Fibroblast of pulmonary artery (primary cell): Measurements from ENCODE around the gene EIF4B.

Experiments used
- DNase-seq: peaks from one replicate; pipeline ENCODE4 v3.0.0-alpha.2; 2010; ENCODE audit warnings: low read depth
- H3K4me3 ChIP-seq: replicated peaks from 2 replicates; pipeline ENCODE4 v1.5.1; 2011; ENCODE audit warnings: low read depth, mild to moderate bottlenecking, control low read depth, low read length, moderate library complexity
- CTCF ChIP-seq: IDR thresholded peaks from 2 replicates; pipeline ENCODE4 v1.5.1; 2011; ENCODE audit warnings: mild to moderate bottlenecking, control low read depth, low read length, inconsistent platforms; ENCODE audit errors: missing control alignments

The EIF4B gene

DNA sequence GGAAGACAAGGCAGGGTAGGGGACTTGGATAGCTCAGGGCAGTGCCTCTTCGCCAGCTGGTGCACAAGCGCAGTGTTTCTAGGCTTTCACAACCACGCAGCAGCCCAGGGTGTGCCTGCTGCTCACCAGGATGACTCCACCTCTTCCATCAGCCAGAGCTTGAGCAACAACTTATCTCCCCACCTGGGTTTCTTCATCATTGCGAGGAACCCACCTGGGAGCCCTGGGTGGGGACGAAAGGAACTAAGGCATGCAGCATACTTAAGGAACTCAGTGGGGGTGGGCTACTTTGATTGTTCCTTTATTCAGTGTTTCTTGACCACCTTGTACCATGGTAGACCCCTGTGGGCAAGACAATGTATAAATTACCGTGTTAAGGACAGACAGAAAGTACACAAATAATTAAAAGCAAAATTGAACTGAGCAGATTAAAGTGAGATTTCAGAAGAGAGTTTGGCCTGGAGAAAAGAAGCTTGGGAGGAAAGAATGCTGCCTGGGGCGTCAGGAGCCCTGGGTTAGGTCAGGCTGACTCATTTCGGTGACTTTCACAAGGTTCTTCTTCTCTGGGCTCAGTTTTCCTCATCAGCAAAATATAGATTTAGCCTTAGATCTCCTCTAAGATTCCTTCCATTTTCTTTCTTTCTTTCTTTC is 34.5 kb upstream of the EIF4B start:
- no peak for TF ChIP-seq CTCF
- no peak overlapping the region for H3K4me3 ChIP-seq
- DNase-seq: peak; percentile 66

DNA sequence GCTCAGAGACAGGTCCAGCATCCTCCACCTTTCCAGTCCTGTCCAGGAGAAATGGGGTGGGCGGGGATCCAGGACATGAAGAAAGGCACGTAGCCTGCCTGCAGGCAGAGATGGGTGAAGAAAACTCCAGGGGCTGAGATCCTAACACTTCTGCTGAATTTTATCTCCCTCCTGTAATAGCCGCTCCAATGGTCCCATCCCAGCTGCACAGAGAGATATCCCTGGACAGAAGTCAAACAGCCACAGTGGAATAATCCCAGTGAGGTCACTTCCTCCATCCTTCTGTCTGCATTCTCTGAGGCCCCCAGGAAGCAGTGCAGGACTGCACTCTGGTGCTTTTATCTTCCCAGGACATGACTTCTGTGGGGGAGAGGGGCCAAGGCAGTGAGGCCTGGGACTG is 31.1 kb upstream of the EIF4B start:
- H3K4me3 ChIP-seq: no peak overlapping the region
- no peak for TF ChIP-seq CTCF
- peak; percentile 74 for DNase-seq

- peak; percentile 40 for DNase-seq
- no peak for TF ChIP-seq CTCF
- no peak overlapping the region for H3K4me3 ChIP-seq
Observed at GRCh38 chr12:52975820-52976573, 30.3 kb upstream of the EIF4B start.

- no peak overlapping the region for H3K4me3 ChIP-seq
- no peak for TF ChIP-seq CTCF
- DNase-seq: peak; percentile 39
Observed at GRCh38 chr12:52976574-52977071, 29.6 kb upstream of the EIF4B start.

GRCh38 chr12:52977170-52977569 is 29.1 kb upstream of the EIF4B start:
- DNase-seq: no peak
- no peak overlapping the region for H3K4me3 ChIP-seq
- no peak for TF ChIP-seq CTCF

GRCh38 chr12:52980096-52980649 is 26.1 kb upstream of the EIF4B start:
- no peak overlapping the region for H3K4me3 ChIP-seq
- TF ChIP-seq CTCF: no peak
- no peak for DNase-seq
